HepG2 (cell line): ENCODE results near the gene TMEM129. TPM values are rescaled to one million over a fixed set of nuclear protein-coding genes. Genes with fewer than 3 reads are reported as not detected.

Experiments used
- DNMT1 ChIP-seq: sonication (generic); formaldehyde crosslinking; IDR thresholded peaks from 2 replicates; pipeline ENCODE4 v1.5.1; 2020; ENCODE audit warnings: mild to moderate bottlenecking, missing genetic modification reagents
- ETV5 ChIP-seq: IDR thresholded peaks from 2 replicates; pipeline ENCODE4 v1.6.1; 2018; ENCODE audit warnings: missing biosample characterization, missing genetic modification reagents, inconsistent platforms, borderline replicate concordance
- HES4 ChIP-seq: sonication (generic); formaldehyde crosslinking; IDR thresholded peaks from 2 replicates; pipeline ENCODE4 v1.9.0; 2021; ENCODE audit warnings: mild to moderate bottlenecking, missing genetic modification reagents, borderline replicate concordance
- HIVEP1 ChIP-seq: sonication (generic); formaldehyde crosslinking; IDR thresholded peaks from 2 replicates; pipeline ENCODE4 v1.4.0; 2020; ENCODE audit warnings: mild to moderate bottlenecking, missing genetic modification reagents
- HMG20A ChIP-seq: IDR thresholded peaks from 2 replicates; pipeline ENCODE4 v1.6.1; 2016; ENCODE audit warnings: borderline replicate concordance
- IRF2 ChIP-seq: IDR thresholded peaks from 2 replicates; pipeline ENCODE4 v1.6.1; 2018; ENCODE audit warnings: missing genetic modification reagents, missing compliant biosample characterization
- MAFK ChIP-seq, 2 experiments: IDR thresholded peaks in 1 of 2; conservative IDR thresholded peaks in 1 of 2; 2 replicates each; pipeline ENCODE4 v1.6.1; 2011; ENCODE audit warnings: improper control_type of control experiment in 2 of 2, low read length in 2 of 2
- MTF1 ChIP-seq: sonication (generic); formaldehyde crosslinking; IDR thresholded peaks from 2 replicates; pipeline ENCODE4 v1.5.0; 2020; ENCODE audit warnings: missing genetic modification reagents
- NKX3-1 ChIP-seq: sonication (generic); formaldehyde crosslinking; IDR thresholded peaks from 2 replicates; pipeline ENCODE4 v1.5.0; 2020; ENCODE audit warnings: missing genetic modification reagents
- ONECUT2 ChIP-seq: sonication (generic); formaldehyde crosslinking; IDR thresholded peaks from 2 replicates; pipeline ENCODE4 v1.4.0; 2020; ENCODE audit warnings: missing genetic modification reagents
- POLR2AphosphoS5 ChIP-seq: IDR thresholded peaks from 2 replicates; pipeline ENCODE4 v1.6.1; 2012; ENCODE audit warnings: low read depth, low read length
- RARA ChIP-seq: IDR thresholded peaks from 2 replicates; pipeline ENCODE4 v1.6.1; 2016; ENCODE audit warnings: missing genetic modification reagents, missing compliant biosample characterization
- SIX4 ChIP-seq: sonication (generic); formaldehyde crosslinking; IDR thresholded peaks from 2 replicates; pipeline ENCODE4 v1.4.0; 2020; ENCODE audit warnings: missing genetic modification reagents
- TCF12 ChIP-seq, 2 experiments: fragments of 450-650 bp in 1 of 2; sonication (generic) in 1 of 2; formaldehyde crosslinking in 1 of 2; IDR thresholded peaks; 2 replicates each; pipeline versions ENCODE4 v1.6.1 to v1.8.0; 2017 to 2022; ENCODE audit warnings: antibody characterized with exemption in 1 of 2, mild to moderate bottlenecking in 1 of 2, missing genetic modification reagents in 1 of 2, moderate library complexity in 1 of 2
- YY1 ChIP-seq: IDR thresholded peaks from 2 replicates; pipeline ENCODE4 v1.6.1; 2011; ENCODE audit warnings: low read length, low read depth, moderate library complexity, mild to moderate bottlenecking; ENCODE audit not compliant: insufficient read depth, insufficient replicate concordance
- ZMYM4 ChIP-seq: sonication (generic); formaldehyde crosslinking; IDR thresholded peaks from 2 replicates; pipeline ENCODE4 v1.8.1; 2023; ENCODE audit warnings: mild to moderate bottlenecking, missing genetic modification reagents
- ZNF17 ChIP-seq: sonication (generic); formaldehyde crosslinking; IDR thresholded peaks from 2 replicates; pipeline ENCODE4 v1.5.0; 2020; ENCODE audit warnings: mild to moderate bottlenecking, missing genetic modification reagents
- ZNF234 ChIP-seq: sonication (generic); formaldehyde crosslinking; conservative IDR thresholded peaks from 2 replicates; pipeline ENCODE4 v1.5.1; 2020; ENCODE audit warnings: mild to moderate bottlenecking, missing genetic modification reagents
- ZNF263 ChIP-seq: sonication (generic); formaldehyde crosslinking; IDR thresholded peaks from 2 replicates; pipeline ENCODE4 v1.4.0; 2020; ENCODE audit warnings: missing genetic modification reagents
- ZNF441 ChIP-seq: sonication (generic); formaldehyde crosslinking; IDR thresholded peaks from 2 replicates; pipeline ENCODE4 v1.7.0; 2021; ENCODE audit warnings: missing genetic modification reagents, borderline replicate concordance
- ZNF605 ChIP-seq: sonication (generic); formaldehyde crosslinking; IDR thresholded peaks from 2 replicates; pipeline ENCODE4 v1.8.0; 2022; ENCODE audit warnings: mild to moderate bottlenecking, missing genetic modification reagents
- ZNF724P ChIP-seq: sonication (generic); formaldehyde crosslinking; IDR thresholded peaks from 2 replicates; pipeline ENCODE4 v1.8.0; 2022; ENCODE audit warnings: missing genetic modification reagents, borderline replicate concordance
- ZNF768 ChIP-seq: sonication (generic); formaldehyde crosslinking; IDR thresholded peaks from 2 replicates; pipeline ENCODE4 v1.4.0; 2020; ENCODE audit warnings: missing genetic modification reagents
- ZNF790 ChIP-seq: sonication (generic); formaldehyde crosslinking; IDR thresholded peaks from 2 replicates; pipeline ENCODE4 v1.8.0; 2022; ENCODE audit warnings: missing genetic modification reagents, mild to moderate bottlenecking, borderline replicate concordance
- polyA plus RNA-seq, 8 experiments: library from polyadenylated mRNA; depleted of rRNA in 3 of 8; stranded (reverse) in 7 of 8; unstranded in 1 of 8; fragments of >200 nt; fragmentation: Illumina TruSeq in 4 of 8; extraction: Trizol in 4 of 8; gene quantifications; 2 replicates each; pipeline versions ENCODE4 v1.2.1 to v1.2.3, GENCODE V29; 2011 to 2016; ENCODE audit warnings: low read depth in 4 of 8, missing spikeins in 1 of 8, mixed read lengths in 1 of 8; ENCODE audit not compliant: insufficient read depth in 1 of 8
- total RNA-seq, 5 experiments: library from RNA; depleted of rRNA; stranded (reverse); fragments of >200 nt; fragmentation: Illumina TruSeq; extraction: Trizol; gene quantifications; 2 replicates each; pipeline ENCODE4 v1.2.3, GENCODE V29; 2016; ENCODE audit warnings: low read depth in 1 of 5
- TF ChIP-seq, protein P1 (sequence below): sonication (generic); formaldehyde crosslinking; conservative IDR thresholded peaks from 2 replicates; pipeline ENCODE4 v1.8.0; 2022; ENCODE audit warnings: missing genetic modification reagents
- TF ChIP-seq, protein P2 (sequence below): sonication (generic); formaldehyde crosslinking; IDR thresholded peaks from 2 replicates; pipeline ENCODE4 v1.4.0; 2020; ENCODE audit warnings: missing genetic modification reagents
- TF ChIP-seq, protein P3 (sequence below): sonication (generic); formaldehyde crosslinking; conservative IDR thresholded peaks from 2 replicates; pipeline ENCODE4 v1.8.0; 2022; ENCODE audit warnings: mild to moderate bottlenecking, moderate library complexity, missing genetic modification reagents

The TMEM129 gene
- total and polyA plus RNA-seq, 2 of the 13 experiments (the other 11 are each of a cell fraction or from before 2014, with no cell fraction given), result 19.0 to 25.8 TPM

DNA sequence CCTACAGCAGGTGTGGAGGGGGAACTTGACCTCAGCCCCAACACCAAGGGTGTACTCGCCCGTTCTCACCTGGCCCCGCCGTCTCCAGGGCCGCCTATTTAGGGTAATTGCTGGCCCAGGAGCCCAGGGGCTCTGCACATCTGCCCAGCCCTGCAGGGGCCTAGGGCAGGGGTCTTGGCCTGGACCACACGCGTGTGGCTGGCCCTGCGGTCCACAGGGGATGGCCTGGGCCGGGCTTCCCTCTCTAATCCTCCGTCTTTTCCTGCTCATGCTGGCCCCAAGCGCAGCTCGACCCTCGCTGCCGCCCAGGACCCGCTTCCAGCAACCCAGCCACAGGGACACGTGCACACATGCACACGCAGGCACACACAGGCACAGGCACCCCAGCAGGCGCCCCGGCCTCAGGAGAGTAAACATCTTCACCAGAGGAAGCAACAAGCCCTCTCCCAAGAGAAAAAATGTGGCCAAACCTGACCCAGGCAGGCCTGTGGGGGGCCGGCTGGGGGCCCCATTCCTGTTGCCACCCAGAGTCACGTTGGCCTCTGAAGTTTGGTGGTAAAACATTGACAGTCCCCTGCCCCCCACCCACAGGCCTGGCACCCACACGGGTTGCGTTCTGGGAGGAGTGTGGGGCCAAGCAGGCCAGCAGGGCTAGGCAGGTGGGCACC, 47.4 kb upstream of the TMEM129 start (continued):
- peak; percentile 23; the same call in 1 of the 2 replicates for TF ChIP-seq ZNF441 (CRISPR knock-in tag)
- peak; percentile 67 for TF ChIP-seq ZNF605 (CRISPR knock-in tag)
- TF ChIP-seq MAFK (conservative IDR thresholded peaks at IDR 0.05 in 1 of 2, IDR thresholded peaks at IDR 0.05 in 1 of 2; ENCODE audit: low read length in 2 of 2), result no peak
- TF ChIP-seq ZNF263 (CRISPR knock-in tag), result no peak
- TF ChIP-seq NKX3-1 (CRISPR knock-in tag), result 0 out of 2 replicates have a peak, but pooled peaks have one; percentile 28
- 0 out of 2 replicates have a peak, but pooled peaks have one; percentile 41 for TF ChIP-seq HIVEP1
- no peak for TF ChIP-seq TCF12 (IDR thresholded peaks at IDR 0.05)
- no peak for TF ChIP-seq TCF12 (CRISPR knock-in tag; IDR thresholded peaks at IDR 0.05)
- TF ChIP-seq, protein P1, sequence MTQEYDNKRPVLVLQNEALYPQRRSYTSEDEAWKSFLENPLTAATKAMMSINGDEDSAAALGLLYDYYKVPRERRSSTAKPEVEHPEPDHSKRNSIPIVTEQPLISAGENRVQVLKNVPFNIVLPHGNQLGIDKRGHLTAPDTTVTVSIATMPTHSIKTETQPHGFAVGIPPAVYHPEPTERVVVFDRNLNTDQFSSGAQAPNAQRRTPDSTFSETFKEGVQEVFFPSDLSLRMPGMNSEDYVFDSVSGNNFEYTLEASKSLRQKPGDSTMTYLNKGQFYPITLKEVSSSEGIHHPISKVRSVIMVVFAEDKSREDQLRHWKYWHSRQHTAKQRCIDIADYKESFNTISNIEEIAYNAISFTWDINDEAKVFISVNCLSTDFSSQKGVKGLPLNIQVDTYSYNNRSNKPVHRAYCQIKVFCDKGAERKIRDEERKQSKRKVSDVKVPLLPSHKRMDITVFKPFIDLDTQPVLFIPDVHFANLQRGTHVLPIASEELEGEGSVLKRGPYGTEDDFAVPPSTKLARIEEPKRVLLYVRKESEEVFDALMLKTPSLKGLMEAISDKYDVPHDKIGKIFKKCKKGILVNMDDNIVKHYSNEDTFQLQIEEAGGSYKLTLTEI (CRISPR knock-in tag), result no peak
- TF ChIP-seq, protein P2, sequence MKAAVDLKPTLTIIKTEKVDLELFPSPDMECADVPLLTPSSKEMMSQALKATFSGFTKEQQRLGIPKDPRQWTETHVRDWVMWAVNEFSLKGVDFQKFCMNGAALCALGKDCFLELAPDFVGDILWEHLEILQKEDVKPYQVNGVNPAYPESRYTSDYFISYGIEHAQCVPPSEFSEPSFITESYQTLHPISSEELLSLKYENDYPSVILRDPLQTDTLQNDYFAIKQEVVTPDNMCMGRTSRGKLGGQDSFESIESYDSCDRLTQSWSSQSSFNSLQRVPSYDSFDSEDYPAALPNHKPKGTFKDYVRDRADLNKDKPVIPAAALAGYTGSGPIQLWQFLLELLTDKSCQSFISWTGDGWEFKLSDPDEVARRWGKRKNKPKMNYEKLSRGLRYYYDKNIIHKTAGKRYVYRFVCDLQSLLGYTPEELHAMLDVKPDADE (CRISPR knock-in tag), result 0 out of 2 replicates have a peak, but pooled peaks have one; percentile 38
- 0 out of 2 replicates have a peak, but pooled peaks have one; percentile 26 for TF ChIP-seq IRF2 (CRISPR knock-in tag)
- no peak for TF ChIP-seq ZNF17
- peak; percentile 67; the same call in 1 of the 2 replicates for TF ChIP-seq ZNF790 (CRISPR knock-in tag)
- peak; percentile 93; the same call in 1 of the 2 replicates for TF ChIP-seq HES4 (CRISPR knock-in tag)
- TF ChIP-seq DNMT1 (CRISPR knock-in tag), result 0 out of 2 replicates have a peak, but pooled peaks have one; percentile 6
- TF ChIP-seq POLR2AphosphoS5, result peak; percentile 51
- no peak for TF ChIP-seq ONECUT2
- peak; percentile 10; the same call in 1 of the 2 replicates for TF ChIP-seq ZMYM4
- TF ChIP-seq, protein P3, sequence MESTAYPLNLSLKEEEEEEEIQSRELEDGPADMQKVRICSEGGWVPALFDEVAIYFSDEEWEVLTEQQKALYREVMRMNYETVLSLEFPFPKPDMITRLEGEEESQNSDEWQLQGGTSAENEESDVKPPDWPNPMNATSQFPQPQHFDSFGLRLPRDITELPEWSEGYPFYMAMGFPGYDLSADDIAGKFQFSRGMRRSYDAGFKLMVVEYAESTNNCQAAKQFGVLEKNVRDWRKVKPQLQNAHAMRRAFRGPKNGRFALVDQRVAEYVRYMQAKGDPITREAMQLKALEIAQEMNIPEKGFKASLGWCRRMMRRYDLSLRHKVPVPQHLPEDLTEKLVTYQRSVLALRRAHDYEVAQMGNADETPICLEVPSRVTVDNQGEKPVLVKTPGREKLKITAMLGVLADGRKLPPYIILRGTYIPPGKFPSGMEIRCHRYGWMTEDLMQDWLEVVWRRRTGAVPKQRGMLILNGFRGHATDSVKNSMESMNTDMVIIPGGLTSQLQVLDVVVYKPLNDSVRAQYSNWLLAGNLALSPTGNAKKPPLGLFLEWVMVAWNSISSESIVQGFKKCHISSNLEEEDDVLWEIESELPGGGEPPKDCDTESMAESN, result peak; percentile 72
- TF ChIP-seq HMG20A (CRISPR knock-in tag), result peak; percentile 40; the same call in 1 of the 2 replicates
- no peak for TF ChIP-seq SIX4 (CRISPR knock-in tag)
- TF ChIP-seq MTF1 (CRISPR knock-in tag), result no peak
- TF ChIP-seq RARA, result peak; percentile 52; the same call in 1 of the 2 replicates
- TF ChIP-seq ETV5 (CRISPR knock-in tag), result peak; percentile 39; the same call in 1 of the 2 replicates
- peak; percentile 77; the same call in 1 of the 2 replicates for TF ChIP-seq ZNF724P (CRISPR knock-in tag)
- TF ChIP-seq YY1, result no peak
- TF ChIP-seq ZNF768 (CRISPR knock-in tag), result 0 out of 2 replicates have a peak, but pooled peaks have one; percentile 30
- TF ChIP-seq ZNF234 (CRISPR knock-in tag), result no peak
